Stomach (tissue), 4 donors: ENCODE results near the gene PPP1R3A.
"Not testable (repeated sequence)": the region's sequence is repeated elsewhere in the genome, so short reads cannot be mapped to it uniquely, and the experiment has no call there.

Experiments used
- EP300 ChIP-seq: sonication (generic); formaldehyde crosslinking; IDR thresholded peaks from one replicate; pipeline ENCODE4 v1.6.1; 2017; ENCODE audit warnings: antibody characterized with exemption
- POLR2A ChIP-seq, 4 donors: fragments of 450-650 bp; IDR thresholded peaks; one replicate each; pipeline ENCODE4 v1.6.1; 2016; ENCODE audit warnings: antibody characterized with exemption in 4 of 4, control low read depth in 2 of 4, mild to moderate bottlenecking in 1 of 4, moderate library complexity in 1 of 4
- TF ChIP-seq, protein P1 (sequence below), 7 experiments: fragments of 450-650 bp in 4 of 7; fragments of 200-600 bp in 3 of 7; sonication (generic) in 3 of 7; IDR thresholded peaks; one replicate each; pipeline ENCODE4 v1.5.1; 2016 to 2019; ENCODE audit warnings: antibody characterized with exemption in 7 of 7, control low read depth in 2 of 7, mild to moderate bottlenecking in 1 of 7

- TF ChIP-seq POLR2A (IDR thresholded peaks at IDR 0.05); EP300: not testable (repeated sequence)
- TF ChIP-seq, protein P1, sequence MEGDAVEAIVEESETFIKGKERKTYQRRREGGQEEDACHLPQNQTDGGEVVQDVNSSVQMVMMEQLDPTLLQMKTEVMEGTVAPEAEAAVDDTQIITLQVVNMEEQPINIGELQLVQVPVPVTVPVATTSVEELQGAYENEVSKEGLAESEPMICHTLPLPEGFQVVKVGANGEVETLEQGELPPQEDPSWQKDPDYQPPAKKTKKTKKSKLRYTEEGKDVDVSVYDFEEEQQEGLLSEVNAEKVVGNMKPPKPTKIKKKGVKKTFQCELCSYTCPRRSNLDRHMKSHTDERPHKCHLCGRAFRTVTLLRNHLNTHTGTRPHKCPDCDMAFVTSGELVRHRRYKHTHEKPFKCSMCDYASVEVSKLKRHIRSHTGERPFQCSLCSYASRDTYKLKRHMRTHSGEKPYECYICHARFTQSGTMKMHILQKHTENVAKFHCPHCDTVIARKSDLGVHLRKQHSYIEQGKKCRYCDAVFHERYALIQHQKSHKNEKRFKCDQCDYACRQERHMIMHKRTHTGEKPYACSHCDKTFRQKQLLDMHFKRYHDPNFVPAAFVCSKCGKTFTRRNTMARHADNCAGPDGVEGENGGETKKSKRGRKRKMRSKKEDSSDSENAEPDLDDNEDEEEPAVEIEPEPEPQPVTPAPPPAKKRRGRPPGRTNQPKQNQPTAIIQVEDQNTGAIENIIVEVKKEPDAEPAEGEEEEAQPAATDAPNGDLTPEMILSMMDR (IDR thresholded peaks at IDR 0.05): not testable (repeated sequence)
Observed at GRCh38 chr7:113929389-113929788, 10.6 kb upstream of the PPP1R3A start.
